Stimulated activated naive CD8-positive, alpha-beta T cell treated with anti-CD3 and anti-CD28 coated beads, Interleukin-15, Interleukin-2, amounts not matched to agents 100 ng/mL and 50 ng/mL, for 24 hours (primary cell): ENCODE data around the gene CHMP4B.

Experiments
- H3K27ac Mint-ChIP-seq: one replicate; pipeline ENCODE4 v1.8.0; 2021; ENCODE audit warnings: mild to moderate bottlenecking, mixed read lengths
- H3K27me3 Mint-ChIP-seq: one replicate; pipeline ENCODE4 v1.8.0; 2021; ENCODE audit warnings: mixed read lengths
- H3K36me3 Mint-ChIP-seq: one replicate; pipeline ENCODE4 v1.8.0; 2021; ENCODE audit warnings: low read depth, mixed read lengths
- H3K4me1 Mint-ChIP-seq: one replicate; pipeline ENCODE4 v1.8.0; 2021; ENCODE audit warnings: low read depth, mixed read lengths
- H3K4me3 Mint-ChIP-seq: one replicate; pipeline ENCODE4 v1.8.0; 2021; ENCODE audit warnings: mild to moderate bottlenecking, mixed read lengths
- H3K9me3 Mint-ChIP-seq: one replicate; pipeline ENCODE4 v1.8.0; 2021; ENCODE audit warnings: mixed read lengths

Gene CHMP4B

GRCh38 chr20:33851842-33852466 lies 40.8 kb downstream of the CHMP4B start:
- Mint-ChIP-seq H3K36me3 (peaks cover 57% of the 10 kb centered on the region), H3K27me3 (no peaks in the 10 kb centered on the region), H3K4me1 (peaks cover 42% of the 10 kb centered on the region), H3K9me3 (no peaks in the 10 kb centered on the region), H3K27ac (peak overlapping the region; percentile 1), H3K4me3 (no peak overlapping the region)

GRCh38 chr20:33852626-33853506 lies 41.7 kb downstream of the CHMP4B start:
- Mint-ChIP-seq H3K9me3 (no peaks in the 10 kb centered on the region), H3K4me1 (peaks cover 37% of the 10 kb centered on the region), H3K4me3 (no peak overlapping the region), H3K36me3 (peaks cover 61% of the 10 kb centered on the region), H3K27me3 (no peaks in the 10 kb centered on the region), H3K27ac (peak overlapping the region; percentile 66)

- H3K27me3 Mint-ChIP-seq, result no peaks in the 10 kb centered on the region
- H3K4me1 Mint-ChIP-seq, result peaks cover 42% of the 10 kb centered on the region
- H3K4me3 Mint-ChIP-seq, result no peak overlapping the region
- peak overlapping the region; percentile 66 for H3K27ac Mint-ChIP-seq
- H3K9me3 Mint-ChIP-seq, result no peaks in the 10 kb centered on the region
- peaks cover 60% of the 10 kb centered on the region for H3K36me3 Mint-ChIP-seq
These were observed 42.3 kb downstream of the CHMP4B start for GRCh38 chr20:33853507-33853813.

- no peaks in the 10 kb centered on the region for H3K9me3 Mint-ChIP-seq
- no peak overlapping the region for H3K4me3 Mint-ChIP-seq
- peak overlapping the region; percentile 64 for H3K27ac Mint-ChIP-seq
- peaks cover 27% of the 10 kb centered on the region for H3K4me1 Mint-ChIP-seq
- H3K36me3 Mint-ChIP-seq, result peaks cover 23% of the 10 kb centered on the region
- no peaks in the 10 kb centered on the region for H3K27me3 Mint-ChIP-seq
These were observed 46.8 kb downstream of the CHMP4B start for GRCh38 chr20:33857722-33858563.

- H3K27ac Mint-ChIP-seq, result peak overlapping the region; percentile 59
- H3K4me1 Mint-ChIP-seq, result peaks cover 22% of the 10 kb centered on the region
- peaks cover 18% of the 10 kb centered on the region for H3K36me3 Mint-ChIP-seq
- no peaks in the 10 kb centered on the region for H3K9me3 Mint-ChIP-seq
- no peaks in the 10 kb centered on the region for H3K27me3 Mint-ChIP-seq
- no peak overlapping the region for H3K4me3 Mint-ChIP-seq
These were observed 47.5 kb downstream of the CHMP4B start for GRCh38 chr20:33858666-33859065.

GRCh38 chr20:33859157-33859695 lies 48.1 kb downstream of the CHMP4B start:
- Mint-ChIP-seq H3K36me3 (peaks cover 12% of the 10 kb centered on the region), H3K27ac (peak overlapping the region; percentile 59), H3K27me3 (no peaks in the 10 kb centered on the region), H3K4me1 (peaks cover 22% of the 10 kb centered on the region), H3K9me3 (no peaks in the 10 kb centered on the region), H3K4me3 (no peak overlapping the region)

GRCh38 chr20:33859751-33860150 lies 48.6 kb downstream of the CHMP4B start:
- no peak overlapping the region for H3K4me3 Mint-ChIP-seq
- peaks cover 7% of the 10 kb centered on the region for H3K36me3 Mint-ChIP-seq
- H3K9me3 Mint-ChIP-seq, result no peaks in the 10 kb centered on the region
- no peaks in the 10 kb centered on the region for H3K27me3 Mint-ChIP-seq
- H3K4me1 Mint-ChIP-seq, result peaks cover 22% of the 10 kb centered on the region
- peak overlapping the region; percentile 59 for H3K27ac Mint-ChIP-seq

- Mint-ChIP-seq H3K36me3 (peaks cover 4% of the 10 kb centered on the region), H3K4me1 (peaks cover 22% of the 10 kb centered on the region), H3K27me3 (no peaks in the 10 kb centered on the region), H3K4me3 (no peak overlapping the region), H3K27ac (no peak overlapping the region), H3K9me3 (no peaks in the 10 kb centered on the region)
These were observed 50.3 kb downstream of the CHMP4B start for GRCh38 chr20:33861458-33861857.

GRCh38 chr20:33862709-33863403 lies 51.7 kb downstream of the CHMP4B start:
- Mint-ChIP-seq H3K27ac (no peak overlapping the region), H3K9me3 (no peaks in the 10 kb centered on the region), H3K36me3 (no peaks in the 10 kb centered on the region), H3K4me1 (peaks cover 19% of the 10 kb centered on the region), H3K27me3 (no peaks in the 10 kb centered on the region), H3K4me3 (no peak overlapping the region)

GRCh38 chr20:33863440-33864323 lies 52.5 kb downstream of the CHMP4B start:
- no peaks in the 10 kb centered on the region for H3K36me3 Mint-ChIP-seq
- H3K27me3 Mint-ChIP-seq, result no peaks in the 10 kb centered on the region
- H3K9me3 Mint-ChIP-seq, result no peaks in the 10 kb centered on the region
- H3K4me3 Mint-ChIP-seq, result no peak overlapping the region
- H3K4me1 Mint-ChIP-seq, result peaks cover 10% of the 10 kb centered on the region
- no peak overlapping the region for H3K27ac Mint-ChIP-seq

- Mint-ChIP-seq H3K27me3 (no peaks in the 10 kb centered on the region), H3K27ac (no peak overlapping the region), H3K4me3 (no peak overlapping the region), H3K4me1 (peaks cover 3% of the 10 kb centered on the region), H3K9me3 (no peaks in the 10 kb centered on the region), H3K36me3 (no peaks in the 10 kb centered on the region)
These were observed 53.3 kb downstream of the CHMP4B start for GRCh38 chr20:33864324-33864963.

- Mint-ChIP-seq H3K36me3 (no peaks in the 10 kb centered on the region), H3K4me3 (no peak overlapping the region), H3K27me3 (no peaks in the 10 kb centered on the region), H3K27ac (no peak overlapping the region), H3K9me3 (no peaks in the 10 kb centered on the region), H3K4me1 (no peaks in the 10 kb centered on the region)
These were observed 54.7 kb downstream of the CHMP4B start for GRCh38 chr20:33865761-33866370.
